OCI-M2 (cell line): ENCODE data around the gene ZBTB12.
"Not testable (repeated sequence)": the region's sequence is repeated elsewhere in the genome, so short reads cannot be mapped to it uniquely, and the experiment has no call there.

Experiments used
- DNase-seq: peaks from one replicate; lab custom pipeline; 2025; ENCODE audit not compliant: unreplicated experiment; lab: John Stamatoyannopoulos, UW

ZBTB12 gene

GRCh38 chr6:31922942-31923341 lies 21.1 kb upstream of the ZBTB12 start:
- DNase-seq, result no peak

- DNase-seq, result no peak
Observed at GRCh38 chr6:31920811-31921210, 18.9 kb upstream of the ZBTB12 start.

- DNase-seq, result no peak
Observed at GRCh38 chr6:31919624-31920303, 17.9 kb upstream of the ZBTB12 start.

GRCh38 chr6:31918069-31918720 lies 16.3 kb upstream of the ZBTB12 start:
- DNase-seq, result no peak

GRCh38 chr6:31915756-31916155 lies 13.9 kb upstream of the ZBTB12 start:
- DNase-seq, result no peak

GRCh38 chr6:31915351-31915750 lies 13.5 kb upstream of the ZBTB12 start:
- no peak for DNase-seq

GRCh38 chr6:31911826-31912585 lies 10.1 kb upstream of the ZBTB12 start:
- DNase-seq, result no peak

GRCh38 chr6:31909298-31909697 lies 7.4 kb upstream of the ZBTB12 start:
- not testable (repeated sequence) for DNase-seq

- DNase-seq, result no peak
Observed at GRCh38 chr6:31908791-31909190, 6.9 kb upstream of the ZBTB12 start.

GRCh38 chr6:31908255-31908654 lies 6.4 kb upstream of the ZBTB12 start:
- not testable (repeated sequence) for DNase-seq

GRCh38 chr6:31907158-31907813 lies 5.4 kb upstream of the ZBTB12 start:
- no peak for DNase-seq

- not testable (repeated sequence) for DNase-seq
Observed at GRCh38 chr6:31906727-31907126, 4.8 kb upstream of the ZBTB12 start.

- DNase-seq, result no peak
Observed at GRCh38 chr6:31906122-31906521, 4.2 kb upstream of the ZBTB12 start.

- DNase-seq, result no peak
Observed at GRCh38 chr6:31905041-31905440, 3.2 kb upstream of the ZBTB12 start.

- no peak for DNase-seq
Observed at GRCh38 chr6:31903957-31904356, 2.1 kb upstream of the ZBTB12 start.

GRCh38 chr6:31901415-31901952 lies 402 bp downstream of the ZBTB12 start:
- no peak for DNase-seq

- no peak for DNase-seq
Observed at GRCh38 chr6:31900917-31901414, 920 bp downstream of the ZBTB12 start.

- DNase-seq, result no peak
Observed at GRCh38 chr6:31899882-31900722, 1.8 kb downstream of the ZBTB12 start.

- DNase-seq, result no peak
Observed at GRCh38 chr6:31899215-31899614, 2.7 kb downstream of the ZBTB12 start.

- no peak for DNase-seq
Observed at GRCh38 chr6:31898383-31899011, 3.4 kb downstream of the ZBTB12 start.
